Measurements from ENCODE around the gene RYR2. TPM values are rescaled to one million over a fixed set of nuclear protein-coding genes. Genes with fewer than 3 reads are reported as not detected.

RYR2 gene
- total RNA-seq, 1 donor from 2014 or later: 0.19 TPM

DNA sequence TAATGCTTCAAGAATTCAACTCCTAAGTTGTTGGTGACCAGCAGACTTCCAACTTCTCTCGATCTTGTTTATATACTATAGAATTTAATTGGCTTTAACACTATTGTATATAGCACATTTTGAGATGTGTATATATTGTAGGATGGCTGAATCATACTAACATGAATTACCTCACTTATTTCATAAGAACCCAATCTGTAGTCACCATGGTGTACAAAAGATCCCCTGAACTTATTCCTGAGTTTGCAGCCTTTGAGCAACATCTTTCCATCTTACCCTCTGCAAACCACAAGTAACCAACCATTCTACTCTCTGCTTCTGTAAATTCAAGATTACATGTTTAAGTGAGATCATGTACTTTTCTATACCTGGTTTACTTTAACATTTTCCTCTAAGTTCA, 836.4 kb downstream of the RYR2 start:
- Mint-ChIP-seq H3K27me3 (peaks cover 3% of the 10 kb centered on the region), H3K4me3 (ENCODE audit: low read depth) (no peak overlapping the region), H3K4me1 (ENCODE audit: low read depth) (no peaks in the 10 kb centered on the region), H3K36me3 (ENCODE audit: insufficient read depth) (no peaks in the 10 kb centered on the region), H3K27ac (no peak overlapping the region), H3K9me3 (ENCODE audit: low read depth) (no peaks in the 10 kb centered on the region)
- DNase-seq (ENCODE audit: low spot score, unreplicated experiment): no peak
- TF ChIP-seq CTCF (IDR thresholded peaks at IDR 0.05; ENCODE audit: unreplicated experiment): no peak

GRCh38 chr1:237879195-237879594, 837.2 kb downstream of the RYR2 start:
- Mint-ChIP-seq H3K36me3 (ENCODE audit: insufficient read depth) (no peaks in the 10 kb centered on the region), H3K27ac (no peak overlapping the region)

More at GRCh38 chr1:237879195-237879594, 837.2 kb downstream of the RYR2 start:
- no peak overlapping the region for H3K4me3 Mint-ChIP-seq (ENCODE audit: low read depth)
- H3K9me3 Mint-ChIP-seq (ENCODE audit: low read depth): no peaks in the 10 kb centered on the region
- no peak for TF ChIP-seq CTCF (IDR thresholded peaks at IDR 0.05; ENCODE audit: unreplicated experiment)
- H3K4me1 Mint-ChIP-seq (ENCODE audit: low read depth): no peaks in the 10 kb centered on the region
- peaks cover 3% of the 10 kb centered on the region for H3K27me3 Mint-ChIP-seq
- DNase-seq (ENCODE audit: low spot score, unreplicated experiment): no peak

Small RNA genes lying within 50 kb of the gene (microRNA-seq; reads per million reads assigned to microRNA genes)
- not detected for gene MIR4428 (ENCODE audit: borderline number of aligned reads, unreplicated experiment)

Other genes starting within 250 kb of the RYR2 start
- 29.7 and 32.3 TPM in 2 replicates for gene MTR, start 246.9 kb upstream of the RYR2 start, total RNA-seq
- not detected in 2 replicates for gene MT1HL1, start 37.7 kb upstream of the RYR2 start, total RNA-seq

Measured in progenitor cell of endocrine pancreas (in vitro differentiated cells).